SK-N-SH (cell line): Measurements from ENCODE around the gene SIRPB2. TPM values are rescaled to one million over a fixed set of nuclear protein-coding genes. Genes with fewer than 3 reads are reported as not detected.

Experiments used
- CTCF ChIA-PET: fragments of 300-600, 350-600 bp; formaldehyde crosslinking; extraction: SDS; loops from one replicate; lab custom pipeline; 2021; lab: Yijun Ruan, JAX
- POLR2A ChIA-PET: fragments of 350-600 bp; sonication (Branson Sonifier 250); formaldehyde crosslinking; extraction: SDS; loops from one replicate; lab custom pipeline; 2020; ENCODE audit warnings: antibody characterized with exemption, inconsistent platforms; lab: Yijun Ruan, JAX
- DNase-seq: peaks from one replicate; pipeline ENCODE4 v3.0.0; 2012
- H2AFZ ChIP-seq: fragments of 200-600 bp; sonication (generic); 2 replicates; pipeline ENCODE4 v1.8.1; 2016; ENCODE audit warnings: antibody characterized with exemption, mild to moderate bottlenecking, low read depth
- H3F3A ChIP-seq: fragments of 200-600 bp; sonication (generic); replicated peaks from 2 replicates; pipeline ENCODE3; 2016; ENCODE audit warnings: antibody characterized with exemption, mild to moderate bottlenecking; ENCODE audit not compliant: insufficient read depth
- H3K27ac ChIP-seq, 2 experiments: fragments of 200-500 bp in 1 of 2; fragments of 200-600 bp in 1 of 2; sonication (Bioruptor generic) in 1 of 2; sonication (generic), shearing (Covaris generic) in 1 of 2; 2 replicates each; pipeline versions ENCODE4 v1.5.1 to v1.6.1; 2014 to 2016; ENCODE audit warnings: low read depth in 2 of 2, inconsistent platforms in 1 of 2, low read length in 1 of 2, mild to moderate bottlenecking in 1 of 2, mixed read lengths in 1 of 2
- H3K27me3 ChIP-seq: fragments of 200-600 bp; sonication (generic), shearing (Covaris generic); 2 replicates; pipeline ENCODE4 v1.6.1; 2016; ENCODE audit warnings: mixed run types; ENCODE audit not compliant: insufficient read depth
- H3K36me3 ChIP-seq, 2 experiments: fragments of 200-500 bp in 1 of 2; fragments of 200-600 bp in 1 of 2; sonication (Bioruptor generic) in 1 of 2; sonication (generic) in 1 of 2; replicated peaks in 1 of 2; 2 replicates each; pipeline versions ENCODE3 to v1.5.1; 2014 to 2016; ENCODE audit warnings: low read length in 1 of 2, mild to moderate bottlenecking in 1 of 2; ENCODE audit not compliant: insufficient read depth in 2 of 2, control insufficient read depth in 1 of 2
- H3K4me1 ChIP-seq, 2 experiments: fragments of 200-500 bp in 1 of 2; fragments of 200-600 bp in 1 of 2; sonication (Bioruptor generic) in 1 of 2; sonication (generic), shearing (Covaris generic) in 1 of 2; 2 replicates each; pipeline versions ENCODE4 v1.5.1 to v1.6.1; 2014 to 2016; ENCODE audit warnings: low read depth in 1 of 2, low read length in 1 of 2, mixed run types in 1 of 2; ENCODE audit not compliant: insufficient read depth in 2 of 2, control insufficient read depth in 1 of 2
- H3K4me2 ChIP-seq: fragments of 200-600 bp; sonication (generic), shearing (Covaris generic); 2 replicates; pipeline ENCODE4 v1.6.1; 2017; ENCODE audit warnings: mixed run types
- H3K4me3 ChIP-seq, 2 experiments: fragments of 200-500 bp in 1 of 2; fragments of 200-600 bp in 1 of 2; sonication (Bioruptor generic) in 1 of 2; sonication (generic), shearing (Covaris generic) in 1 of 2; 2 replicates each; pipeline versions ENCODE4 v1.5.1 to v1.8.1; 2014 to 2016; ENCODE audit warnings: low read depth in 2 of 2, inconsistent platforms in 1 of 2, low read length in 1 of 2, mild to moderate bottlenecking in 1 of 2, mixed read lengths in 1 of 2, moderate library complexity in 1 of 2
- H3K79me2 ChIP-seq: fragments of 200-600 bp; sonication (generic); 2 replicates; pipeline ENCODE4 v1.8.1; 2017; ENCODE audit warnings: mild to moderate bottlenecking; ENCODE audit not compliant: insufficient read depth
- H3K9ac ChIP-seq: fragments of 200-600 bp; sonication (generic); 2 replicates; pipeline ENCODE4 v1.6.1; 2017; ENCODE audit warnings: mixed run types
- H3K9me2 ChIP-seq: fragments of 200-600 bp; sonication (generic); 2 replicates; pipeline ENCODE4 v1.6.1; 2017; ENCODE audit warnings: mixed run types
- H3K9me3 ChIP-seq: fragments of 200-600 bp; sonication (generic); 2 replicates; pipeline ENCODE4 v1.6.1; 2017; ENCODE audit warnings: mixed run types, mild to moderate bottlenecking, moderate library complexity
- H4K20me1 ChIP-seq: fragments of 200-600 bp; sonication (generic); 2 replicates; pipeline ENCODE4 v1.6.1; 2017; ENCODE audit warnings: mild to moderate bottlenecking, mixed run types; ENCODE audit not compliant: insufficient read depth
- EP300 ChIP-seq, 2 experiments: IDR thresholded peaks; 2 replicates each; pipeline versions ENCODE4 v1.4.0 to v1.6.1; 2012; ENCODE audit warnings: borderline replicate concordance in 1 of 2, low read depth in 1 of 2, low read length in 1 of 2
- FOSL2 ChIP-seq: IDR thresholded peaks from 2 replicates; pipeline ENCODE4 v1.4.0; 2012; ENCODE audit warnings: low read depth, mild to moderate bottlenecking, moderate library complexity, borderline replicate concordance
- GATA2 ChIP-seq: sonication (generic); formaldehyde crosslinking; IDR thresholded peaks from 2 replicates; pipeline ENCODE4 v1.5.0; 2020; ENCODE audit warnings: mild to moderate bottlenecking, missing genetic modification reagents
- IRF3 ChIP-seq: fragments of 150-350 bp; IDR thresholded peaks from 2 replicates; pipeline ENCODE4 v1.6.1; 2016; ENCODE audit warnings: mild to moderate bottlenecking, low read depth, low read length
- POLR2AphosphoS5 ChIP-seq: IDR thresholded peaks from 2 replicates; pipeline ENCODE4 v1.6.1; 2012; ENCODE audit warnings: low read depth, low read length
- RCOR1 ChIP-seq: fragments of 150-350 bp; IDR thresholded peaks from 2 replicates; pipeline ENCODE4 v1.6.1; 2017; ENCODE audit warnings: antibody characterized with exemption, low read length
- REST ChIP-seq: IDR thresholded peaks from 2 replicates; pipeline ENCODE4 v1.6.1; 2012; ENCODE audit warnings: mild to moderate bottlenecking, low read depth, low read length, moderate library complexity
- SIN3A ChIP-seq: IDR thresholded peaks from 2 replicates; pipeline ENCODE4 v1.6.1; 2012; ENCODE audit warnings: low read depth, mild to moderate bottlenecking, low read length, moderate library complexity, borderline replicate concordance
- SMC3 ChIP-seq: IDR thresholded peaks from 2 replicates; pipeline ENCODE4 v1.6.1; 2012; ENCODE audit warnings: low read depth, low read length, improper control_type of control experiment
- TAF1 ChIP-seq: IDR thresholded peaks from 2 replicates; pipeline ENCODE4 v1.6.1; 2012; ENCODE audit warnings: low read depth, mild to moderate bottlenecking, low read length, moderate library complexity, borderline replicate concordance
- TCF12 ChIP-seq: IDR thresholded peaks from 2 replicates; pipeline ENCODE4 v1.4.0; 2012
- TEAD4 ChIP-seq: IDR thresholded peaks from 2 replicates; pipeline ENCODE4 v1.4.0; 2012; ENCODE audit warnings: mild to moderate bottlenecking, borderline replicate concordance; ENCODE audit not compliant: insufficient read depth
- USF2 ChIP-seq: fragments of 150-350 bp; IDR thresholded peaks from 2 replicates; pipeline ENCODE4 v1.6.1; 2017; ENCODE audit warnings: antibody characterized with exemption, low read length, low read depth, borderline replicate concordance
- YY1 ChIP-seq: IDR thresholded peaks from 2 replicates; pipeline ENCODE4 v1.4.0; 2012; ENCODE audit warnings: low read depth, mild to moderate bottlenecking
- ZBTB33 ChIP-seq: IDR thresholded peaks from 2 replicates; pipeline ENCODE4 v1.4.0; 2012; ENCODE audit warnings: low read depth, borderline replicate concordance
- WGBS: methylation state at CpG from one replicate; pipeline ENCODE4 v1.1.6; 2017; ENCODE audit warnings: low lambda C conversion rate; 5-methylcytosine and 5-hydroxymethylcytosine counted together
- polyA plus RNA-seq, 3 experiments: library from polyadenylated mRNA; depleted of rRNA; stranded (reverse); fragments of >200 nt; gene quantifications; 2 replicates each; pipeline ENCODE4 v1.2.3, GENCODE V29; 2012

SIRPB2 gene
- polyA plus RNA-seq, 1 of the 3 experiments (the other 2 are of a cell fraction), result not detected

- no peaks in the 10 kb centered on the region for H3K27me3 ChIP-seq
- ChIA-PET CTCF (no interaction called here), POLR2A (no interaction called here)
- H4K20me1 ChIP-seq, result no peaks in the 10 kb centered on the region
- peaks cover 50 to 70% of the 10 kb centered on the region in 2 experiments for H3K36me3 ChIP-seq
- no peak overlapping the region for H3K9ac ChIP-seq
- H3K9me3 ChIP-seq, result no peaks in the 10 kb centered on the region
- H3K79me2 ChIP-seq, result no peaks in the 10 kb centered on the region
- no peaks in the 10 kb centered on the region for H3F3A ChIP-seq
- H3K4me2 ChIP-seq, result no peak overlapping the region
- H3K4me1 ChIP-seq, result no peaks in the 10 kb centered on the region
- no peak for DNase-seq
- no peak overlapping the region for H3K4me3 ChIP-seq
- H2AFZ ChIP-seq, result no peak overlapping the region
- TF ChIP-seq REST (no peak), POLR2AphosphoS5 (no peak), ZBTB33 (no peak), SMC3 (no peak), TCF12 (no peak), SIN3A (no peak), USF2 (no peak), YY1 (no peak), GATA2 (no peak), EP300 (IDR thresholded peaks at IDR 0.05; ENCODE audit: borderline replicate concordance in 1 of 2, low read depth in 1 of 2, low read length in 1 of 2) (no peak), TEAD4 (no peak), TAF1 (no peak), RCOR1 (no peak), FOSL2 (no peak), IRF3 (no peak)
- H3K9me2 ChIP-seq, result no peaks in the 10 kb centered on the region
- 99% methylated on average over 5 of the region's 5 CpGs for WGBS
- H3K27ac ChIP-seq, result no peak overlapping the region
Observed at GRCh38 chr20:1443085-1443484, 48.1 kb downstream of the SIRPB2 start.
